HG02798 (cell line): ENCODE results near the gene POLR3B.
"Not testable (repeated sequence)": the region's sequence is repeated elsewhere in the genome, so short reads cannot be mapped to it uniquely, and the experiment has no call there.

Source experiments
- ATAC-seq: cut with Tn5 transposase; IDR thresholded peaks from one replicate; pipeline ENCODE4 v1.9.1; 2021; ENCODE audit warnings: mild to moderate bottlenecking; ENCODE audit not compliant: unreplicated experiment, poor library complexity

POLR3B gene

GRCh38 chr12:106357549-106358395 is at the start of gene POLR3B:
Gene POLR3B, plus strand, starts transcription at chr12:106357748. Its CDS starts 132 bp downstream, at chr12:106357880.
- peak; percentile 91 for ATAC-seq

- ATAC-seq = no peak
Observed at GRCh38 chr12:106308121-106308520, 49.4 kb upstream of the POLR3B start.

- no peak for ATAC-seq
Observed at GRCh38 chr12:106308611-106309010, 48.9 kb upstream of the POLR3B start.

GRCh38 chr12:106309671-106310505 is 47.7 kb upstream of the POLR3B start:
- ATAC-seq = no peak

GRCh38 chr12:106310687-106311086 is 46.9 kb upstream of the POLR3B start:
- no peak for ATAC-seq

GRCh38 chr12:106311139-106311538 is 46.4 kb upstream of the POLR3B start:
- ATAC-seq = no peak

- not testable (repeated sequence) for ATAC-seq
Observed at GRCh38 chr12:106313413-106313812, 44.1 kb upstream of the POLR3B start.

GRCh38 chr12:106315523-106315922 is 42.0 kb upstream of the POLR3B start:
- ATAC-seq = no peak

- no peak for ATAC-seq
Observed at GRCh38 chr12:106317406-106318082, 40.0 kb upstream of the POLR3B start.

GRCh38 chr12:106321139-106321850 is 36.3 kb upstream of the POLR3B start:
- ATAC-seq = no peak

GRCh38 chr12:106323537-106323936 is 34.0 kb upstream of the POLR3B start:
- no peak for ATAC-seq

GRCh38 chr12:106327309-106327869 is 30.2 kb upstream of the POLR3B start:
- ATAC-seq = no peak

GRCh38 chr12:106328735-106329134 is 28.8 kb upstream of the POLR3B start:
- no peak for ATAC-seq

- ATAC-seq = no peak
Observed at GRCh38 chr12:106329231-106329982, 28.1 kb upstream of the POLR3B start.

- no peak for ATAC-seq
Observed at GRCh38 chr12:106331599-106331998, 25.9 kb upstream of the POLR3B start.

GRCh38 chr12:106332536-106332935 is 25.0 kb upstream of the POLR3B start:
- no peak for ATAC-seq

GRCh38 chr12:106333010-106333409 is 24.5 kb upstream of the POLR3B start:
- no peak for ATAC-seq

- no peak for ATAC-seq
Observed at GRCh38 chr12:106333756-106334155, 23.8 kb upstream of the POLR3B start.
